Left lung (tissue), 10 donors: Measurements from ENCODE around the gene RAB35. TPM values are rescaled to one million over a fixed set of nuclear protein-coding genes. Genes with fewer than 3 reads are reported as not detected.
A peak's percentile ranks its signal among the peaks of the same experiment; 100 is the strongest.

Source experiments
- ATAC-seq: fragments of 200-7000 bp; cut with Tn5 transposase; one replicate; pipeline ENCODE4 v1.9.1; 2020; ENCODE audit warnings: moderate library complexity
- DNase-seq, 4 donors: peaks; one replicate each; pipeline ENCODE4 v3.0.0-alpha.2; 2013 to 2020
- H3K27ac ChIP-seq, 2 donors: fragments of 200-600 bp; sonication (generic) in 1 of 2; one replicate each; pipeline versions ENCODE4 v1.5.0 to v1.8.0; 2020 to 2021
- H3K27me3 ChIP-seq, 2 donors: fragments of 200-600 bp; sonication (generic) in 1 of 2; one replicate each; pipeline versions ENCODE4 v1.5.0 to v1.8.0; 2020 to 2021
- H3K36me3 ChIP-seq, 2 donors: fragments of 200-600 bp; sonication (generic) in 1 of 2; one replicate each; pipeline versions ENCODE4 v1.5.0 to v1.8.0; 2020 to 2021
- H3K4me1 ChIP-seq, 2 donors: fragments of 200-600 bp; one replicate each; pipeline ENCODE4 v1.8.0; 2021
- H3K4me3 ChIP-seq, 2 donors: fragments of 200-600 bp; sonication (generic) in 1 of 2; one replicate each; pipeline versions ENCODE4 v1.5.0 to v1.8.0; 2020 to 2021; ENCODE audit warnings: mild to moderate bottlenecking in 1 of 2
- H3K9me3 ChIP-seq, 2 donors: fragments of 200-600 bp; sonication (generic) in 1 of 2; one replicate each; pipeline versions ENCODE4 v1.5.0 to v1.8.0; 2020 to 2021
- CTCF ChIP-seq, 2 donors: fragments of 200-600 bp; sonication (generic) in 1 of 2; IDR thresholded peaks; one replicate each; pipeline versions ENCODE4 v1.5.0 to v1.8.0; 2021; ENCODE audit warnings: antibody characterized with exemption in 2 of 2
- intact Hi-C, 2 donors: fragments of 100-400 bp; cut with DNase I; formaldehyde crosslinking; loops; one replicate each; pipeline versions ENCODE4 v1.11.2 to v1.14.2; 2022
- polyA plus RNA-seq, 6 donors: library from polyadenylated mRNA; unstranded; fragments of 120-200 nt; gene quantifications; one replicate each; pipeline ENCODE4 v1.2.1, GENCODE V29; 2013; ENCODE audit not compliant: insufficient read length in 6 of 6
- total RNA-seq, 2 donors: library from RNA; stranded (reverse); fragmentation: NEBNext Ultra II Directional; extraction: Animal tissue kit (Norgen Biotek cat#: 25700); gene quantifications; one replicate each; pipeline ENCODE4 v1.2.1, GENCODE V29; 2021
- donor health status: DM: no; HTN: yes; CAD: no.
- donor health status: DM: no; HTN: no; CAD: no.

RAB35 gene
- total and polyA plus RNA-seq, 8 donors = 35.1 to 54.2 (median 39.2) TPM

- DNase-seq (no peak), ATAC-seq (no peak)
- no peak overlapping the region for H3K4me3 ChIP-seq
- no peak for TF ChIP-seq CTCF (IDR thresholded peaks at IDR 0.05)
- H3K27me3 ChIP-seq = no peaks in the 10 kb centered on the region
- intact Hi-C loops = no loop called here
- H3K36me3 ChIP-seq = peaks cover 0 to 90% of the 10 kb centered on the region in 2 donors
- H3K9me3 ChIP-seq = no peaks in the 10 kb centered on the region
- no peak overlapping the region for H3K27ac ChIP-seq
- H3K4me1 ChIP-seq = peaks cover 5 to 22% of the 10 kb centered on the region in 2 donors
Measured at GRCh38 chr12:120130011-120130410, 13.5 kb upstream of the RAB35 start.

- no peak for TF ChIP-seq CTCF (IDR thresholded peaks at IDR 0.05)
- DNase-seq (peak in 1 of 4 donors; percentile 71), ATAC-seq (peak; percentile 77)
Measured at GRCh38 chr12:120126635-120127005, 10.1 kb upstream of the RAB35 start.

GRCh38 chr12:120125792-120126634, 9.5 kb upstream of the RAB35 start:
- intact Hi-C loops = no loop called here
- peaks cover 5 to 28% of the 10 kb centered on the region in 2 donors for H3K4me1 ChIP-seq
- H3K27ac ChIP-seq = peak overlapping the region; percentile 70 to 80
- peak; percentile 15 for ATAC-seq
- no peak for DNase-seq
- H3K9me3 ChIP-seq = no peaks in the 10 kb centered on the region
- no peak for TF ChIP-seq CTCF (IDR thresholded peaks at IDR 0.05)
- H3K36me3 ChIP-seq = peaks cover 0 to 50% of the 10 kb centered on the region in 2 donors
- H3K4me3 ChIP-seq = no peak overlapping the region
- H3K27me3 ChIP-seq = no peaks in the 10 kb centered on the region

More at GRCh38 chr12:120126635-120127005, 10.1 kb upstream of the RAB35 start:
- intact Hi-C loops = no loop called here
- Histone ChIP-seq H3K36me3 (peaks cover 0 to 56% of the 10 kb centered on the region in 2 donors), H3K4me3 (no peak overlapping the region), H3K9me3 (no peaks in the 10 kb centered on the region), H3K4me1 (peaks cover 5 to 26% of the 10 kb centered on the region in 2 donors), H3K27me3 (no peaks in the 10 kb centered on the region), H3K27ac (peak overlapping the region; percentile 70 to 80)

GRCh38 chr12:120125029-120125428, 8.5 kb upstream of the RAB35 start:
- no peak for ATAC-seq
- no peaks in the 10 kb centered on the region for H3K27me3 ChIP-seq
- no peak for TF ChIP-seq CTCF (IDR thresholded peaks at IDR 0.05)
- no peak overlapping the region for H3K4me3 ChIP-seq
- no peaks in the 10 kb centered on the region for H3K9me3 ChIP-seq
- H3K27ac ChIP-seq = no peak overlapping the region
- peaks cover 0 to 40% of the 10 kb centered on the region in 2 donors for H3K36me3 ChIP-seq
- peaks cover 5 to 36% of the 10 kb centered on the region in 2 donors for H3K4me1 ChIP-seq
- intact Hi-C loops = no loop called here
- no peak for DNase-seq

- intact Hi-C loops = no loop called here
- no peak for TF ChIP-seq CTCF (IDR thresholded peaks at IDR 0.05)
- DNase-seq (no peak), ATAC-seq (no peak)
- Histone ChIP-seq H3K9me3 (no peaks in the 10 kb centered on the region), H3K27me3 (no peaks in the 10 kb centered on the region), H3K4me3 (no peak overlapping the region), H3K36me3 (peaks cover 0 to 10% of the 10 kb centered on the region in 2 donors), H3K4me1 (peaks cover 11 to 54% of the 10 kb centered on the region in 2 donors), H3K27ac (no peak overlapping the region)
Measured at GRCh38 chr12:120121766-120122293, 5.3 kb upstream of the RAB35 start.
